GM21447 (cell line): ENCODE data around the gene ANGPTL2.

ENCODE experiments used
- ATAC-seq: cut with Tn5 transposase; IDR thresholded peaks from one replicate; pipeline ENCODE4 v1.9.1; 2021; ENCODE audit not compliant: unreplicated experiment

Gene ANGPTL2

DNA sequence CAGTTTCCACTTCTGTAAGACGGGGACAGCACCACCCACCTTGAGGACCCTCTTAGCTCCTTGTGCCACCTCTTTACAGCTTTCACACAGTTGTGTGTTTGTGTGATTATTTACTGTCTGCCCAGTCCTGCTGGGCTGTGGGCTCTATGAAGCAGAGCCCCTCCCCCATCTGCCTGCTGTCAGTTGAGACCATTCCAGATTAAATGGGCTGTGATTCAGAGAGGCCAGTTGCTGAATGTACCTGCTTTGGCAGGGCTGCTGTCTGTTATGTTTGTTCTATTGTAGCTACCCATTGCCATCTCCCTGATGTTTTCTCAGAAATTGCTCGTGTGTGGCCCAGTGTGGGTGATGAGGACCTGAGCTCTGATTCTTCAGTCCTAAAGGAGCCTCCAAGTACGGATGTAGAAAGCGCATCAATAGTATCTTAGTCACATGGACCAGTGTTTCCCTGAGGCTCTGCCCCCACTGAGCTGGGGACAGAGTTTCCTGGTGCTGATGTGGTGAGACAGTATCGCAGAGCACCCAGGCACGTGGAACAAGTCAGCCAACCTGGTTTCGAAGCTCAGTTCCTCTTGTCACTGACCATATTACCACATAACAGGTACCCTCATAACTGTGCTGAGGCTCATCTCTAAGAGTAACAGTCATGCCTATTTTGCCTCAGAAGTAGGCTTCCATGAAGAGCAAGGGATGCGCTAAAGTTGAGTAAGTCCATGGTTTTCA, 3.7 kb downstream of the ANGPTL2 start:
- ATAC-seq = no peak

DNA sequence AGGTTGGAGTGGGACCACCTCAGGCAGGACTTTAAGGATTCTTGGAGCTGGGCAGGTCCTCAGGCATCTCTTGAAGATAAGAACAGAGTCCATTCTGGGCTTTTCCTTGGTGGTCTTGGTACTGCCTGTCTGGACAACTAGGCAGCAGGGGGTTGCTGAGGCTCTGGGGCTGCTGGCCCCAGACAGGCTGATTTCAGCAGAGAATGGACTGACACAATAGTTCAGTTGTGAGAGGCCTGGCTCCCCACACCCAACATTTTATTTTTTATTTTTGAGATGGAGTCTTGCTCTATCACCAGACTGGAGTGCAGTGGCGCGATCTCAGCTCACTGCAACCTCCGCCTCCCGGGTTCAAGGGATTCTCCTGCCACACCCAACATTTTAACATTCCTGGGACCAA, 4.6 kb downstream of the ANGPTL2 start:
- ATAC-seq = no peak

DNA sequence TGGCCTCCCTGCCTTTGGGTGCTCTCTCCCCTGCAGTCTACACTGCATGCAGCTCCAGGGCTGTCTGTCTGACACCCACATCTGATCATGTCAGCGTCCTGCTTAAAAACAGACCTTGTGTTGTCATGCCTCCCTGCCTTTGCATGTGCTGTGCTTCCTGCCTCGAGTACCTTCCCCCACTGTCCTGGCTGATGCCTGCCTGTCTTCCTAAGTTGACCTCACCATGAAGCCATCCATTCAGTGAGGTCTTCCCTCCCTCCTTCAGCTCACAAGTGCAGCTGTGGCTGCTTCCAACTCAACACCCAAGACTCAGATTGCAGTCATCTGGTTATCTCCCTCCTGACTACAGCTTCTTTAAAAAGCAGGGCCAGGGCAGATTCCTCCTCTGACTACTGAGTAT, 5.5 kb downstream of the ANGPTL2 start:
- no peak for ATAC-seq

DNA sequence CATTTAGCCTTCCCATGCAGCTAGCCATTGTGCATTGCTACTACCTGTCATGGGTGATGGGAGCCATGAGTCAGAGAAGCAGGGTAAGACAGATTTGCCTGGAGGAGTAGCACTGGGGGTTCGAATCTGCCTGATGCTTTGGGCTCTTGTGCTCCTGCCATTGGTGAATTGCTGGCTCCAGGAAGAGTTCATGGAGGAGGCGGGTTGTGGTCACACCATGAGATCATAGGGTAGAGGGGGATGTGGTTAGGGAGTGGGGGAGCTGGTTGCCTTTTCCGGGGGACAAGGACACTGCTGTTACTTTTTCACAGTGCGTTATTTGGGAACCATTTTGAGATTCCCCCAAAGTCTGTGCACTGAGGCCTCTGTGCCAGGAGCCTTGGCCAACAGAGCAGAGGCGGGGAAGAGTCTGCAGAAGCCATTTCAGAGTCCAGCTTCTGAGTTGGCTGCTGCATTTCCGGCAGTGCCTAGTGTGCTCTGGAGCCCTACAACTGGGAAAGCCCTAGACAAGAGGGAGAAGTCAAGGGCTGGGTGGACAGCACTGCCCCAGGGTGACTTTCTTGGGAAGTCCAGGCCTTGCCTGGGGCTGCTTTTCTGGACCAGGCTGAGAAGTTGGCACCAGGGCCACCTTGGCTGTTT, 6.2 kb downstream of the ANGPTL2 start:
- no peak for ATAC-seq

DNA sequence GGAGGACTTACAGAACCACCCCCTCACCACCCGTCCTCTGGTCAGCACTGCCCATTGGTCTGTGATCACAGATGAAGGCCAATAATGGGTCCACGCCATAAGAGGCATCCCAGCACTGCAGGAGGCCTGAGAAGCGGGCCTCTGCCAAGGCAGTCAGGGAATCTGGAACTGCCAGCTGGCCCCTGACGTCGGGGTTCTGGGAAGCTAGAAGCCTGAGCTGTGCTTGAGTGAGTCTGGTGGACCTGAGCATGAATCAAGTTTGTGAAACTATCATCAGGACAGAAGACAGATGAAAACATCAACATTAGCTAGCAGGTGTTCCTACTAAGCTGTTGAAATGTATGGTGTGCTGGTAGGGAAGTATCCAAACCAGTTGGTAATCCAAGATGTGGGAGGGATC, 7.8 kb downstream of the ANGPTL2 start:
- ATAC-seq = no peak

DNA sequence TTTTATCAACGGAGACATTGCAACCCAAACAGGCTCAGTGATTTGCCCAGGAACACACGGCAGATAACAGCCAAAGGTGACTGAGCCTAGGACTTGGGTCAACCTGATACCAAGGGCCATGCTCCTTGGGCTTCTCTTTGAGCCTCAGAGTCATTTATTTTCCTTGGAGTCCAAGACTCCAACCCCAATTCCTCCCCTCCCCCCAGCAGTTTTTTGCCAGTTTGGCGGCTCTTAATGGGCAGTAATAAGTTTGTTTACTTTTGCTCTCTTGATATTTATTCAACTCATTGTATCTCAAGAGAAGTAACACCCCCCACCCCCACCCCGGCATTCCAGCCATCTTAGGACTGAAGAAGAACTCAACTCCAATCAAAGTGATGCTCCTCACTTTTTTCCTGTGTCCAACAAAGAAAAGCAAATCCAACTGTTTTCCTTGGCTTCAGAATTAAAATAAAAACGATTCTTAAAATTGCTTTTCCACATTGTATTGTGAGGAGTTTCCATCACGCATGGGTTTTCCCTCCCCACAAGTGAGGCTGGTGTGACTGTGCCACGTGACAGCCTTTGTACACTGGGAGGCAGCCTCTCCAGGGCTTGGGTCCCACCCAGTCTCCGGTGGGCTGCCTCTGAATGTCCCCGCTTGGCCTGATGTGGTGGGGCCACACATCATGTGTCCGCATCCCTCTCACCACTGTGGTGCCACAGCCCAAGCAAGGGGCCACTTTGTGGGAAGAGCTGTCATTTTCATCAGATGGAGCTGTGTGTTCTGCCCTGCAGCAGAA, 9.1 kb downstream of the ANGPTL2 start:
- ATAC-seq = no peak

DNA sequence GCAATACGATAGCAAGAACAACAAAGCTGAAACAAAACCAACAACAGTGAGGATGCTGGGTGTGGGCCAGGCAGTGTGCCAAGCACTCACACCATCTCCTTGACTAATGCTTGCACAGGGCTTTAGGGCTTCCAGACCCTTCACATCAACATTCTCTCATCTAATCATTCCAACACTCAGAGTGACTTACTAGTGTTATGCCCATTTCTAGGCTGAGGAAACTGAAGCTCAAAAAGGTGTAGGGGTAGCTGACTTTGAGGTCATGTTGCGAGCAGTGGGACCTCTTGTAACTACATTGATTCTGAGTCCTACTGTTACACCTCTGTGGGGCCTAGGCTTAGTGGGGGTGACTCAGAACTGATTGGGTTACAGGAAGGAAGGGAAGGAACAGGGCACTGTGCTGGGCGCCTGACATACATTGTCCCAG, 9.7 kb downstream of the ANGPTL2 start:
- ATAC-seq = no peak

DNA sequence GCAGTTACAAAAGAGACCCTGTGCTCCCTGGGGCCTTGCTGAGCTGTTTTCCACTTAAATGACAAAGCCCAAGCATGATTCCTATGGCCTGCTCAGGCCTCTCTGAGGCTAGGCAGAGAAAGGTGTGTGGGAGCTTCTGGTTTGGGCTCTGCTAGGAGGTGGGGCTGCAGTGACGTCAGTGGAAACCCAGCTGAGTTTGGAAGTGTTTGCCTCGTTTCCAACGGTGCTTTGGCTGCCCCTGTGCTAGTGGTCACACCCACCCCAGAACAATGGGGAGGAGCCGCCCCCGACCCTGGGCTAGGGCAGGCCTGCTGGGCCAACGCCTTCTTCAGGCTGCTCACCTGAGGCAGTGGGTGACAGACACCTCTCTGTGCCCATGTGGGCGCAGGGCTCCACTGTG, 10.4 kb downstream of the ANGPTL2 start:
- ATAC-seq = no peak

DNA sequence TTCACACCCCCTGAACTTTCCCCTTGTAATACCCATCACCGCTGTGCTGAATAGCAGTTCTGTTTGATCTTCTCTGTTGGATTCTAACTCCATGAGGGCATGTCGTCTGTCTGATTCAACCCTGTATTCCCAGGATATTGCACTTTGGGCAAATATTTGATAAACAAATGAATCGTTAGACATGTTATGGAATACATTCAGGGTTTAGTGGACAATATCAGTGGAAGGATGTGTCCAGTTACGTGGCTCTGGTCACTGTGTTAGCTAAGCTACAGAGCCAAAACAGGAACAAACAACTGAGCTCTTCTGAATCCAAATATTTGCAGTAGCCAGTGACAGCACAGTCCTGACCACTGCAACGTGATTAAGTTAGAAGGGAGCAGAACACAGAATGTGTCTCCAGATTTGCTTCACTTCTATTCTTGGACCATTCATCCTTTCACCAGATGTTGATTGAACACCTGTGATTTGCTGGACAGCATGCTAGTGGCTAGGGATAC, 13.2 kb downstream of the ANGPTL2 start:
- no peak for ATAC-seq

DNA sequence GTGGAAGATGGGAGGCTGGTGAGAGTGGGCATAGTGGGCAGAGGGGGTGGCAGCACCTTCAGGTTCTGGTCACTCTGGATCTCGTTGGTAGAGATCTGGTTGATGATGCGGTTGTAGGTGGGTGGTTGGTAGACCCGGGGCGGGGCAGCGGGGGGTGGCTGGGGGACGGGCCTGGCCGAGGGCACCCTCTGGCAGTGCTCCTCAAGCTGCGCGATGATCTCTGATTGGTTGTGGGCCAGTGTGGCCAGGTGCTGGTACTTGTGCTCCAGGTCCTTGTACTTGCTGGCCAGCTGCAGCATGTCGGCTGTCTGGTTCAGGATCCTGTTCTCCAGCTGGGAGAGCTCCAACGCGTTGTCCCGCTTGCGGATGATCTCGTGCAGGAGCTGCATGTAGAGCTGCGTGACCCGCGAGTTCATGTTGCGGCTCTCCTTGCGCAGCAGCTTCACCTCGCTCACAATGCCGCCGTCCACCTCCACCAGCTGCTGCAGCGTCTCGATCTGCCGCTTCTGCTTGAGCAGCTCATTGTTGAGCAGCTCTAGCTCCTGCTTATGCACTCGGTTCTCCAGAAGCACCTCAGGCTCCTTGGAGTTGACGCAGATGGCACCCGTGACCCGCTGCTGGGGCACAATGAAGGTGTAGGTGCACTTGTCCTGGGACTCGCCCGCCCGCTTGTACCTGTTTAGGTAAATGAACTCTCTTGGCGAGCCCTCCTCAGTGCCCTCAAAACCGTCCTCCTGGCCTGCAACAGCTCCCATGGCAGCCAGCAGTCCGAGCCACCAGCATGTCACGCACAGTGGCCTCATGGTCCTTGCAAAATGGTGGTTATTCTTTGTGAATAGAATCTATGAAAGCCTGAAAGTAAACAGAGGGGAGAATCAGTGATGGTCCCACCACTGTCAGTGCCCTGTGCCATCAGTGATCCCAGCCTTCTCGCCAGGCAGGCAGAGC, 14.2 kb downstream of the ANGPTL2 start:
- ATAC-seq = no peak

DNA sequence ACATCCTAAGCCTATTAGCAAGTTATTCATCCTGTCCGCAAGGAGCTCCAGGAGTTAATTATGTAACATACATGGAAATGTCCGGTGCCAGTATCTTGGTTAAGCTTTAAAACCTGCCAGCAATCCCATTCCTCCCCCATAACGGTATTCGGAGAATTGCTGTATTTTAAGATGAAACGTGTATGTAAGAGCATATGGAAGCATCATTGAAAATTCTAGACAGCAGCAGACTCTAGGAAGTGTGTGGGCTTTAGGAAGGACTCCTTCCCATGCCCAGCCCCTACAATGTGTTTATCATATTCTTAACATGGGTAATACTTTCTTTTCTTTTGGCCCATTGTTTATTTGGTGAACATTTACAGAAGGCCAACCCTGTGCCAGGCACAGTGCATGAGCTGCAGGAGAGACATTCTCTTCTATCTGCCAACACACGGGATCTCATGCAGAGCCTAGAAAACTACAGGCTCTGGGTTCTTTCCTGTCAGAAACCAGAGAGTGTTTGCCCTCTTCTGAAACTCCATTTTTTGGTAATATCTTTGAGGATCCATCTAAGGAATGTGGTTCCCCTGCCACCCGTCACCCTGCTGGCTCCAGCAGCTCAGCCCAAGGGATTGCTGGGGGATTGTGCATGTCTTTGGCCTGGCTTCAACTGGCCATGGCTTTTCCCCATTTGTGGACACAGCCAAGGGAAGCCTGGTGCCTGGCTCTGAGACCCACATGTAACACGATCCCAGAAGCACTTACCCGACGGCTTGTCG, 15.1 kb downstream of the ANGPTL2 start:
- no peak for ATAC-seq

DNA sequence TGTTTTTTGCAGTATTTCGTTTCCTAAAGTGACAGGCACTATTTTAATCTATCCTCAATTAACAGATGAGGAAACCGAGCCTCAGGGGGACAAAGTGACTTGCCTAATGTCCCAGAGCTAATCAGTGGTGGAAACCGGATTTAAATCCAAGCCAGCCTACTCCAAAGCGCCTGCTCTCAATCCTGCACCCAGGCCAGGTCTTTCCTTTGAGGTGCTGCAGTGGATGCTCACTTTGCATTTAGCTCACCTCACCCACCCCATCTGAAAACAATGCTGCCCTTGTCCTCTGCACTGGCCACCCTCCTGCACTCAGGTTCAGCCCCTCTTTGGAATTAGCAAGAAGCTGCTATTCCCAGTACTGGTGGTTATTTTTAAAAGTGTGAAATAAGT, 16.0 kb downstream of the ANGPTL2 start:
- ATAC-seq = no peak

DNA sequence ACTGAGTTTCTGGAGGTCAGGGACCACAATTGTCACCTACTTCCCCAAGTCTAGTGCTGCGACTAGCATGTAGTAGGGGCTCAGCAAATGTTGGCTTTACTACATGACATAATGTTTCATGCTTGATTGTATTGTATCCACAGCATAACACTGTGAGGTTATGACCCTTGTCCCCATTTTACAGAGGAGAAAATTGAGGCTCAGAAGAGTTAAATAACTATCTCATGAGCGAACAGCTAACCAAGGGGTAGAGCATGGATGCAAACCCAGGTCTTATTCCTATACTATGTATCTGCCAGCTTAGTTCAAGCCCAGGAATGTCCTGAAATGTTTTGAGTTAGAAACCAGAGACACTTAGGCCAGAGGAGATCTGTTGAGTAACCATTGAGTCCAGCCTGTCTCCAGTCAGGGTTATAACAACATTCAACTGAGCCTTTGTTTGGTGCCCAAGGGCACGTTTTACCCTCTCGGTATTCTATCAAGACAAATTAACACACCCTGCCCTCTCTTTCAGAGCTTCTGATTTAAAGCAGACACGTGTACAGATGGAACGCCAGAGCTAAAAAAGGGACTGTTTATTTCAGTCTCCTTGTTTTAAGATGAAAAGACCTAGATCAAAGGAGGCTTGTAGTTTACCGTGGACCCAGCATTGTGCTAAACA, 16.5 kb downstream of the ANGPTL2 start:
- ATAC-seq = no peak

DNA sequence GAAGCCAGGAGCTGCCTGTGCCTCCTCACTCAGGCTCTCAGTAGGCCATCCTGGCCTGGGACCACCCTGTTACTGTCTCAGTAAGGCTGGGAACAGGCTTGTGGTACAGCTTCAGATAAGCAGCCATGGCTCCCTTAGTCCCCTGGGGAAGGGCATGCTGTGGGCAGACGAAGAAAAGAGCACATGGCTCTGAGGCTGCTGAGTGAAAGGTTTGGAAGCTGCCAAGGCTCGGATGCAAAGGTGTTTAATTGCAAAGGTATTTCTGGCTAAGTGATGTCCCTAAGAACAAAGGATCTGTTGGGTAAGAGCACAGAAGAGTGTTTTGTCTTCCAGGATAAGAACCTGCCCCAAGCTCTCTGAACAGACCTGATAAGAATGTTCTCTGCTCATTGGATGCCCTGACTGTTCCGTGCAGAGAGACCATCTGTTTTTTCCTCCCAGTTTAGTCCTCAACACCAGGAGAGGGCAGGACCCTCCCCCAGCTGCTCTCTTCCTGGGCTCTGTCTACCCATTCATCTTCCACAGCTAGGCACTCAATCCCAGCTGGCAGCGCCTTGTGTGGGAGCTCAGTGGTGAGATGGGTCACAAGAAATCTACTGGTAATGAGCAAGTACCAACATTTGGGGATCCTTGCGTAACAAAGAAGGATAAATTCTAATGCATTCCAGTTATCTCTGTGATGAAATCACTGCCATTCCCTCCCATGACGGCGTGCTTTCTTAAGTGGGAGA, 17.7 kb downstream of the ANGPTL2 start:
- no peak for ATAC-seq

DNA sequence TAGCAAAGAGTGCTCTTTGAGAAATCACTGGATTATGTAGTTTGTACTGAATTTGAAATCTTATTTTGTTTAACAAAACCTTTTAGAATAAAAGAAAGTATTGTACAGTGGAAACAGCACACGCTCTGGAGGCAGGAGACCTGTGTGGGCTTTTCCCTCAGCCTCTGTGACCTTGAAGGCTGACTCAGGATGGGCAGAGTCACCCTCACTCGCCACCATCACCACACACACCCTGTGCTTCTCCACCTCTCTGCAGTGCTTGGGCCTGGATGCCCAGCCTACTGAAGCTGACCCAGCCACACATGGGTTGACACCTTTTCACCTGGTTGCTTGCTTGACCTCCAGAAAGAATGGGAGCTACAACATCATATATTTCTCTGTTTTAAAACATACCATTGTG, 19.6 kb downstream of the ANGPTL2 start:
- ATAC-seq = no peak

DNA sequence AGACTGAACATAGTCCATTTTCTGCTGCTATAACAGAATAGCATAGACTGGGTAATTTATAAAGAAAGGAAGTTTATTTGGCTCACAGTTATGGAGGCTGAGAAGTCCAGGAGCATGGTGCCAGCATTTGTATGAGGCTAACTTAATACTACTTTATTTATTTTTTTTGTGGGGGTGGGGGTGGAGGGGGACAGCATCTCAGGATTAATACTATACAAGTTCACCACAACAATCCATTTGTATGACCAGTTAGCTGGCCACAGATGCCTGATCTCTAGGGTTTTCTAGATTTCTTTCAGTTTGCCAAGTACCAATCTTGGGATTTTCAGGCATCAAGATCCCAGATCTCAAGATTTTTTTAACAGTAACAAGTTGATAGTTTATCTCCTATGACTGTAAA, 20.3 kb downstream of the ANGPTL2 start:
- ATAC-seq = no peak

DNA sequence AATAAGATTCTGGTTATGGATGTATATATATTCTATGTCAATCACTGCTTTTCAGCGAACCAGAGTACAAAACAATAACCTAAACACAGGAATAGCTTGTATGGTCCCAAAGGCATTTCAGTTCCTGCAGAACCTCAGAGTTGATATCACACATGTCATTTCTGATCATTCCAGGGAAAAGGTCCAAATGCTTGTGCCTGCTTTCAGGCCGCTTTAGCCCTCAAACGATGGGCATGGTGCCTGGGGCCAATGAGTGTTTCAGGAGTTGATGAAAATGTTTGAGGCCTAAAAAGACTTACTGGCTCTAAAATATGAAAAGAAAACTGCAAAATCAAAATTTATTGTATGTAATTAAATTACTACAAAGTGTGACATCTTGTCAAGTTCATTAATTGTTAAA, 22.8 kb downstream of the ANGPTL2 start:
- ATAC-seq = no peak

DNA sequence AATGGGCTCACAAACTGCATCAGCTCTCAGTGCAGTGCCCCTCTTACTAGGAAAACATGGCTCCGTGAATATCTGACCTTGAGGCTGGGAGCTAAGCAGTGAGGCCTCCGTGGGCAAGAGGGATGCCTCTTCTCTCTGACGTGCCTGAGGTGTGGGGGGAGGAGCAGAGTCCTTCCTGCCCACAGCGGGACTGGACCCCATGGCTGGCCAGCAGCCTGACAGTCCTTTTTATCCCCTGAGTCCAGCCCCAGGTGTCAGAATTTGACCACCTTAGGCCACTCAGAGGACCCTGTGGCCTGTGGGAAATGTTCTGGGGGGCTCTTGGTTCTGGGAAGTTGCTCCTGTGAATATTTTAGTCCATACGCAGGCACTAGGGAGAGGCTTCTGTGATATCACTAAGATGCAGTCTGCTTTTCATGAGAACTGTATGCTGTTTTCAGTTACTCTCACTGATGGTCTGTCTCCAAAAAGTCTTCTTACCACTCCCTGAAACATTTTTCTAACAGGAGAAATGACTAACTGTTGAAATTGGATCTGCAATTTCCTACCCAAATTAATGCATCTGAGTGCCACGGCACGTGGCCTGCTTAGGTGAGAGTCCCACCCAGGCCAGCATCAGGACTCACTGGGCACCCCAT, 23.4 kb downstream of the ANGPTL2 start:
- no peak for ATAC-seq
